T-helper 17 cell (primary cell): ENCODE measurements around the gene LRRC8A. TPM values are rescaled to one million over a fixed set of nuclear protein-coding genes. Genes with fewer than 3 reads are reported as not detected.
"Not testable (repeated sequence)": the region's sequence is repeated elsewhere in the genome, so short reads cannot be mapped to it uniquely, and the experiment has no call there.

Experiments
- ATAC-seq: fragments of 150-1000 bp; cut with Tn5 transposase; 2 replicates; pipeline ENCODE4 v1.10.0; 2021; ENCODE audit warnings: mild to moderate bottlenecking, moderate library complexity
- DNase-seq, 3 donors: peaks; one replicate each; pipeline versions ENCODE4 v3.0.0 to v3.0.0-alpha.2; 2020 to 2021
- H3K9me3 ChIP-seq: one replicate; pipeline ENCODE4 v1.7.0; 2013; ENCODE audit warnings: low read length, mild to moderate bottlenecking; ENCODE audit not compliant: control insufficient read depth, poor library complexity, severe bottlenecking
- H3K27ac Mint-ChIP-seq: one replicate; pipeline ENCODE4 v1.8.0; 2022; ENCODE audit warnings: mild to moderate bottlenecking, moderate library complexity, mixed read lengths
- H3K27me3 Mint-ChIP-seq: one replicate; pipeline ENCODE4 v1.8.0; 2022; ENCODE audit warnings: mixed read lengths
- H3K36me3 Mint-ChIP-seq: one replicate; pipeline ENCODE4 v1.8.0; 2022; ENCODE audit warnings: low read depth, mixed read lengths
- H3K4me1 Mint-ChIP-seq: one replicate; pipeline ENCODE4 v1.8.0; 2022; ENCODE audit warnings: mild to moderate bottlenecking, mixed read lengths
- H3K4me3 Mint-ChIP-seq: one replicate; pipeline ENCODE4 v1.8.0; 2022; ENCODE audit warnings: mild to moderate bottlenecking, moderate library complexity, mixed read lengths
- total RNA-seq, 4 donors: library from RNA in 2 of 4; stranded (reverse) in 2 of 4; gene quantifications; one replicate each; pipeline ENCODE4 v1.2.3 and lab custom pipeline; 2022 to 2026

Gene LRRC8A
- total RNA-seq (10 to 100 TPM; 28.9 to 30.3 TPM), total RNA-seq (lab: John Stamatoyannopoulos, UW) (43.0 to 62.1 reads per million in 2 donors)

- Mint-ChIP-seq H3K27me3 (no peaks in the 10 kb centered on the region), H3K27ac (peak within 1 kb of the TSS; percentile 93), H3K4me1 (peaks cover 52% of the 10 kb centered on the region), H3K4me3 (peak within 1 kb of the TSS; percentile 94), H3K36me3 (peaks cover 3% of the 10 kb centered on the region)
- DNase-seq (peak; percentile 96 to 98 (median 96)), ATAC-seq (peak; percentile 97)
- H3K9me3 ChIP-seq, result no peaks in the 10 kb centered on the region
Measured at GRCh38 chr9:128881884-128882676, at the start of gene LRRC8A, which contains the start of gene KYAT1. TSS of gene LRRC8A (plus strand) at chr9:128882133. CDS start at chr9:128907165, 25,032 bp downstream. TSS of gene KYAT1 (minus strand) at chr9:128881950. CDS start at chr9:128845405, 36,545 bp downstream.

- H3K4me1 Mint-ChIP-seq, result peaks cover 12% of the 10 kb centered on the region
- ATAC-seq, result no peak
- DNase-seq, result no peak
- no peaks in the 10 kb centered on the region for H3K9me3 ChIP-seq
- H3K4me3 Mint-ChIP-seq, result no peak overlapping the region
- H3K27ac Mint-ChIP-seq, result no peak overlapping the region
- H3K27me3 Mint-ChIP-seq, result no peaks in the 10 kb centered on the region
- H3K36me3 Mint-ChIP-seq, result peaks cover 3% of the 10 kb centered on the region
Measured at GRCh38 chr9:128833696-128834095, 48.2 kb upstream of the LRRC8A start.

GRCh38 chr9:128835246-128836210 lies 46.4 kb upstream of the LRRC8A start:
- DNase-seq (no peak), ATAC-seq (no peak)
- no peaks in the 10 kb centered on the region for H3K27me3 Mint-ChIP-seq
- H3K9me3 ChIP-seq, result no peaks in the 10 kb centered on the region
- H3K4me1 Mint-ChIP-seq, result no peaks in the 10 kb centered on the region
- H3K4me3 Mint-ChIP-seq, result no peak overlapping the region
- peaks cover 3% of the 10 kb centered on the region for H3K36me3 Mint-ChIP-seq
- no peak overlapping the region for H3K27ac Mint-ChIP-seq

GRCh38 chr9:128836509-128837145 lies 45.3 kb upstream of the LRRC8A start:
- Mint-ChIP-seq H3K4me3 (no peak overlapping the region), H3K36me3 (peaks cover 3% of the 10 kb centered on the region)

GRCh38 chr9:128838338-128838737 lies 43.6 kb upstream of the LRRC8A start:
- DNase-seq (no peak), ATAC-seq (no peak)
- Mint-ChIP-seq H3K36me3 (peaks cover 5% of the 10 kb centered on the region), H3K27ac (no peak overlapping the region), H3K4me1 (peaks cover 2% of the 10 kb centered on the region), H3K4me3 (no peak overlapping the region), H3K27me3 (no peaks in the 10 kb centered on the region)
- H3K9me3 ChIP-seq, result no peaks in the 10 kb centered on the region

More at GRCh38 chr9:128836509-128837145, 45.3 kb upstream of the LRRC8A start:
- no peaks in the 10 kb centered on the region for H3K9me3 ChIP-seq
- no peaks in the 10 kb centered on the region for H3K4me1 Mint-ChIP-seq
- ATAC-seq (no peak), DNase-seq (no peak)
- H3K27ac Mint-ChIP-seq, result peak overlapping the region; percentile 21
- H3K27me3 Mint-ChIP-seq, result no peaks in the 10 kb centered on the region

GRCh38 chr9:128840524-128840923 lies 41.4 kb upstream of the LRRC8A start:
- no peak overlapping the region for H3K4me3 Mint-ChIP-seq
- H3K4me1 Mint-ChIP-seq, result peaks cover 2% of the 10 kb centered on the region
- peaks cover 5% of the 10 kb centered on the region for H3K36me3 Mint-ChIP-seq
- ATAC-seq, result no peak
- H3K9me3 ChIP-seq, result no peaks in the 10 kb centered on the region
- H3K27me3 Mint-ChIP-seq, result no peaks in the 10 kb centered on the region
- no peak overlapping the region for H3K27ac Mint-ChIP-seq
- no peak for DNase-seq

GRCh38 chr9:128841694-128842492 lies 40.0 kb upstream of the LRRC8A start:
- Mint-ChIP-seq H3K4me1 (peaks cover 2% of the 10 kb centered on the region), H3K27ac (no peak overlapping the region), H3K27me3 (no peaks in the 10 kb centered on the region), H3K4me3 (no peak overlapping the region), H3K36me3 (peaks cover 5% of the 10 kb centered on the region)
- DNase-seq, result no peak
- ATAC-seq, result no peak
- H3K9me3 ChIP-seq, result no peaks in the 10 kb centered on the region

- not testable (repeated sequence) for H3K4me1 Mint-ChIP-seq, H3K36me3 Mint-ChIP-seq, H3K27me3 Mint-ChIP-seq, H3K27ac Mint-ChIP-seq, H3K4me3 Mint-ChIP-seq, H3K9me3 ChIP-seq, DNase-seq, ATAC-seq
Measured at GRCh38 chr9:128843171-128843570, 38.8 kb upstream of the LRRC8A start.

- ATAC-seq, result no peak
- H3K9me3 ChIP-seq, result no peaks in the 10 kb centered on the region
- Mint-ChIP-seq H3K27me3 (no peaks in the 10 kb centered on the region), H3K4me3 (no peak overlapping the region), H3K4me1 (peaks cover 2% of the 10 kb centered on the region), H3K36me3 (peaks cover 2% of the 10 kb centered on the region), H3K27ac (no peak overlapping the region)
- no peak for DNase-seq
Measured at GRCh38 chr9:128845186-128845931, 36.6 kb upstream of the LRRC8A start.

GRCh38 chr9:128846680-128847030 lies 35.3 kb upstream of the LRRC8A start:
- DNase-seq, result no peak
- Mint-ChIP-seq H3K4me1 (peaks cover 2% of the 10 kb centered on the region), H3K27me3 (no peaks in the 10 kb centered on the region)

GRCh38 chr9:128847803-128848202 lies 34.1 kb upstream of the LRRC8A start:
- Mint-ChIP-seq H3K27ac (no peak overlapping the region), H3K36me3 (no peaks in the 10 kb centered on the region), H3K4me3 (no peak overlapping the region), H3K27me3 (no peaks in the 10 kb centered on the region), H3K4me1 (no peaks in the 10 kb centered on the region)
- no peak for DNase-seq
- no peaks in the 10 kb centered on the region for H3K9me3 ChIP-seq
- no peak for ATAC-seq

More at GRCh38 chr9:128846680-128847030, 35.3 kb upstream of the LRRC8A start:
- H3K9me3 ChIP-seq, result no peaks in the 10 kb centered on the region
- no peak overlapping the region for H3K27ac Mint-ChIP-seq
- no peak overlapping the region for H3K4me3 Mint-ChIP-seq
- H3K36me3 Mint-ChIP-seq, result peaks cover 2% of the 10 kb centered on the region
- ATAC-seq, result no peak

- not testable (repeated sequence) for DNase-seq, H3K36me3 Mint-ChIP-seq, H3K27ac Mint-ChIP-seq, H3K9me3 ChIP-seq, ATAC-seq, H3K27me3 Mint-ChIP-seq, H3K4me3 Mint-ChIP-seq, H3K4me1 Mint-ChIP-seq
Measured at GRCh38 chr9:128851024-128851423, 30.9 kb upstream of the LRRC8A start.
